Hepatocyte (in vitro differentiated cells): ENCODE measurements around the gene DSCAML1. TPM values are rescaled to one million over a fixed set of nuclear protein-coding genes. Genes with fewer than 3 reads are reported as not detected.

ENCODE experiments used
- DNase-seq: peaks from one replicate; pipeline ENCODE4 v3.0.0-alpha.2; 2016; ENCODE audit warnings: low spot score
- H2AFZ ChIP-seq: fragments of 200-600 bp; sonication (generic); 2 replicates; pipeline ENCODE4 v1.6.0; 2016; ENCODE audit warnings: antibody characterized with exemption, mild to moderate bottlenecking
- H3K27ac ChIP-seq: fragments of 200-600 bp; sonication (generic); 2 replicates; pipeline ENCODE4 v1.5.1; 2016; ENCODE audit warnings: mild to moderate bottlenecking
- H3K27me3 ChIP-seq: fragments of 200-600 bp; sonication (generic); 2 replicates; pipeline ENCODE4 v1.6.1; 2016
- H3K36me3 ChIP-seq: fragments of 200-600 bp; sonication (generic); replicated peaks from 2 replicates; pipeline ENCODE4 v1.5.1; 2016; ENCODE audit warnings: low read depth; ENCODE audit not compliant: insufficient read depth
- H3K4me1 ChIP-seq: fragments of 200-600 bp; sonication (generic); 2 replicates; pipeline ENCODE4 v1.5.1; 2016; ENCODE audit warnings: mild to moderate bottlenecking, moderate library complexity; ENCODE audit not compliant: insufficient read depth
- H3K4me2 ChIP-seq: fragments of 200-600 bp; sonication (generic); 2 replicates; pipeline ENCODE4 v1.6.0; 2016
- H3K4me3 ChIP-seq: fragments of 200-600 bp; sonication (generic); 2 replicates; pipeline ENCODE4 v1.5.1; 2016; ENCODE audit warnings: mild to moderate bottlenecking
- H3K79me2 ChIP-seq: fragments of 200-600 bp; sonication (generic); 2 replicates; pipeline ENCODE4 v1.6.0; 2017; ENCODE audit warnings: mild to moderate bottlenecking
- H3K9me2 ChIP-seq: fragments of 200-600 bp; sonication (generic); replicated peaks from 2 replicates; pipeline ENCODE4 v1.6.0; 2017; ENCODE audit warnings: mild to moderate bottlenecking; ENCODE audit not compliant: insufficient read depth
- H3K9me3 ChIP-seq: fragments of 200-600 bp; sonication (generic); 2 replicates; pipeline ENCODE4 v1.5.1; 2016; ENCODE audit warnings: low read depth, mild to moderate bottlenecking
- H4K20me1 ChIP-seq: fragments of 200-600 bp; sonication (generic); 2 replicates; pipeline ENCODE4 v1.6.0; 2016; ENCODE audit warnings: mild to moderate bottlenecking; ENCODE audit not compliant: insufficient read depth, poor library complexity, severe bottlenecking
- CTCF ChIP-seq: fragments of 200-600 bp; sonication (generic); IDR thresholded peaks from 2 replicates; pipeline ENCODE4 v1.5.1; 2016; ENCODE audit warnings: antibody characterized with exemption, mild to moderate bottlenecking; ENCODE audit not compliant: poor library complexity
- EZH2 ChIP-seq: fragments of 200-600 bp; sonication (generic); IDR thresholded peaks from 2 replicates; pipeline ENCODE4 v1.6.1; 2016; ENCODE audit warnings: antibody characterized with exemption, mild to moderate bottlenecking, borderline replicate concordance
- EZH2phosphoT487 ChIP-seq: fragments of 200-600 bp; sonication (generic); IDR thresholded peaks from one replicate; pipeline ENCODE4 v1.6.1; 2018; ENCODE audit warnings: antibody characterized with exemption, mild to moderate bottlenecking, low read depth, moderate library complexity; ENCODE audit not compliant: unreplicated experiment, severe bottlenecking
- WGBS: methylation state at CpG from one replicate; pipeline ENCODE4 v1.1.6; 2016; ENCODE audit warnings: low lambda C conversion rate; ENCODE audit errors: missing lambda C conversion rate; 5-methylcytosine and 5-hydroxymethylcytosine counted together
- polyA plus RNA-seq: library from polyadenylated mRNA; unstranded; fragments of >200 nt; fragmentation: Nextera tagmentation; extraction: Ambion mirVana; gene quantifications from 2 replicates; pipeline ENCODE4 v1.2.1, GENCODE V29; 2016
- total RNA-seq: library from RNA; depleted of rRNA; stranded (reverse); fragments of >200 nt; gene quantifications from 2 replicates; pipeline ENCODE4 v1.2.3, GENCODE V29; 2014

Gene DSCAML1
- total and polyA plus RNA-seq, 2 experiments from 2014 or later, result 0.46 to 2.6 TPM

DNA sequence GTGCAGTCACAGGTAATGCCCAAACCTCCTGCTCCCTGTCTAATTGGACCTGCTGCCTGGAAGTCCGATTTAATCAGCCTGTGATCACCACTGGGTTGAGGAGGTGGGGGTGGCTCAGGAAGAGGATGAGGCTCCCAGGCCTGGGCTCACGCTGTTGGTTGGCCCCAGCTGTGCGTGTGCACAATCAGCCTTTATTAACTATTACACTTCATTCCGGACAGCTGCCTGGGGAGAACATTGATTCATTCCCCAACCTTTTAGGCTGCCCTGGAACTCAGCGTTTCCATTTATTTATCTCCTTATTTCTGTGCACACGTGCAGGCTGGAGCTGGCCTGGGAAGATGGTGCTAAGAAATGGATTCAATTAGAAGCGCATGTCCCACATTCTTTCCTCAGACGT lies 123.4 kb downstream of the DSCAML1 start:
- H3K79me2 ChIP-seq, result no peaks in the 10 kb centered on the region
- no peak for TF ChIP-seq CTCF
- H4K20me1 ChIP-seq, result no peaks in the 10 kb centered on the region
- H3K4me1 ChIP-seq, result peaks cover 1% of the 10 kb centered on the region
- H2AFZ ChIP-seq, result no peak overlapping the region
- no peaks in the 10 kb centered on the region for H3K9me2 ChIP-seq
- H3K27me3 ChIP-seq, result peaks cover 11% of the 10 kb centered on the region
- no peaks in the 10 kb centered on the region for H3K36me3 ChIP-seq
- WGBS, result 67% methylated on average over 8 of the region's 8 CpGs
- no peak overlapping the region for H3K27ac ChIP-seq
- DNase-seq, result no peak
- no peak overlapping the region for H3K4me2 ChIP-seq
- no peak overlapping the region for H3K4me3 ChIP-seq
- H3K9me3 ChIP-seq, result no peaks in the 10 kb centered on the region

DNA sequence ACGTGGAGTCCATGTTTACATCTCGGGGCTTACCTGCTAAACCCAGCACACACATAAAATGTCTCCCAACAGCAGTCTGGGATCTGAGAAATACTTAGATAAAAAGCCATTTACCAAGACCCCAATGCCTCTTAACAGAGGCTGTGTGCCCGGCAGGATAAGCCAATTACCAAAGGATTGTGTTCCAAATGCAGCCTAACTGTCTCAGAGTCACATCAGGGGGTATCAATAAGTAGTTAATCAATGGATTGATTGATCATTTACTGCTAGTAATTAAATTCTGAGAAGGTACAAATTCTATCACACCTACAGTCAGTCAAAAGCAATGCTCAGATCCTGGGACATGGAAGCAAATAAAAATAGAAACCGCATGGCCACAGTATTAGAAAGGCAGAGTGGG lies 125.6 kb downstream of the DSCAML1 start:
- H3K4me1 ChIP-seq, result no peaks in the 10 kb centered on the region
- no peaks in the 10 kb centered on the region for H3K79me2 ChIP-seq
- no peaks in the 10 kb centered on the region for H4K20me1 ChIP-seq
- TF ChIP-seq EZH2 (no peak), CTCF (no peak), EZH2phosphoT487 (no peak)
- H3K4me3 ChIP-seq, result no peak overlapping the region
- no peak overlapping the region for H3K27ac ChIP-seq
- no peak overlapping the region for H3K4me2 ChIP-seq
- H2AFZ ChIP-seq, result no peak overlapping the region
- 48% methylated on average over 4 of the region's 4 CpGs for WGBS
- peaks cover 11% of the 10 kb centered on the region for H3K27me3 ChIP-seq
- no peaks in the 10 kb centered on the region for H3K9me3 ChIP-seq
- no peak for DNase-seq
- no peaks in the 10 kb centered on the region for H3K36me3 ChIP-seq
- no peaks in the 10 kb centered on the region for H3K9me2 ChIP-seq

DNA sequence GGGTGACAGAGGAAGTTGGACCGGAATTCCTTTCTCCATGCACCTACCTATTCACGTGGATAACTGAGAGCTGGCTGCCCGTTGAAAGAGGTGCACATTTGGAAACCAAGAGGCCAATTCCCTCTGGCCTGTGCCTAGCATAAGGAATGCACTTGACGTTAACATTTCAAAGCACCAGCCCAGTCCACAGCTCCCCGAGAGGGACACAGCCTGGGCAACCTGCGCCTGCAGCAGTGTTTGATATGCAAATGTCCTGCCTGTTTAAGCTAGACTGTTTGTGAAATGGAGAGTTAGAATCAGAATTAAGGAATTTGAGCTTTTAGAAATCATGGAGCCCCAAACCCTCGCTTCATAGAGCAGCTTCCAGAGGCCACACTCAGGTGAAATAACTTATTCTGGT lies 126.1 kb downstream of the DSCAML1 start:
- Histone ChIP-seq H3K79me2 (no peaks in the 10 kb centered on the region), H3K4me3 (no peak overlapping the region), H3K4me1 (no peaks in the 10 kb centered on the region), H3K4me2 (no peak overlapping the region), H3K9me2 (no peaks in the 10 kb centered on the region), H4K20me1 (no peaks in the 10 kb centered on the region), H2AFZ (no peak overlapping the region), H3K36me3 (no peaks in the 10 kb centered on the region), H3K27me3 (peaks cover 7% of the 10 kb centered on the region), H3K27ac (no peak overlapping the region), H3K9me3 (no peaks in the 10 kb centered on the region)
- 40% methylated on average over 7 of the region's 7 CpGs for WGBS
- TF ChIP-seq EZH2 (no peak), CTCF (no peak), EZH2phosphoT487 (no peak)
- DNase-seq, result no peak

- TF ChIP-seq CTCF (no peak), EZH2 (no peak), EZH2phosphoT487 (no peak)
Observed at GRCh38 chr11:117670443-117670842, 126.6 kb downstream of the DSCAML1 start.

More at GRCh38 chr11:117670443-117670842, 126.6 kb downstream of the DSCAML1 start:
- Histone ChIP-seq H3K27me3 (peaks cover 4% of the 10 kb centered on the region), H3K9me2 (no peaks in the 10 kb centered on the region), H4K20me1 (no peaks in the 10 kb centered on the region), H3K27ac (no peak overlapping the region), H3K4me2 (no peak overlapping the region), H3K79me2 (no peaks in the 10 kb centered on the region), H3K36me3 (no peaks in the 10 kb centered on the region), H2AFZ (no peak overlapping the region), H3K4me3 (no peak overlapping the region), H3K4me1 (no peaks in the 10 kb centered on the region), H3K9me3 (no peaks in the 10 kb centered on the region)
- DNase-seq, result no peak
- WGBS, result 56% methylated on average over 5 of the region's 5 CpGs
